PC-3 (cell line): Measurements from ENCODE around the gene COL12A1.

Experiments
- CTCF ChIP-seq: fragments of 300-600 bp; sonication (generic); conservative IDR thresholded peaks from 2 replicates; pipeline ENCODE4 v1.5.1; 2017; ENCODE audit warnings: antibody characterized with exemption, low read depth, mild to moderate bottlenecking, low read length
- EZH2 ChIP-seq: fragments of 300-600 bp; sonication (generic); IDR thresholded peaks from one replicate; pipeline ENCODE4 v1.6.1; 2017; ENCODE audit warnings: antibody characterized with exemption, mild to moderate bottlenecking, low read length; ENCODE audit not compliant: unreplicated experiment
- EZH2phosphoT487 ChIP-seq: fragments of 300-600 bp; sonication (generic); IDR thresholded peaks from 2 replicates; pipeline ENCODE4 v1.6.1; 2018; ENCODE audit warnings: mild to moderate bottlenecking, antibody characterized with exemption, low read length, borderline replicate concordance

GRCh38 chr6:75094614-75095200 lies 111.1 kb downstream of the COL12A1 start:
- TF ChIP-seq CTCF: no peak
- no peak for TF ChIP-seq EZH2
- TF ChIP-seq EZH2phosphoT487: no peak
